ENCODE measurements around the gene PSMA6.
A peak's percentile ranks its signal among the peaks of the same experiment; 100 is the strongest.

PSMA6 gene

GRCh38 chr14:35261774-35262173, 30.4 kb upstream of the PSMA6 start:
- DNase-seq (ENCODE audit: low spot score in 2 of 2) (no peak), ATAC-seq (no peak)
- Mint-ChIP-seq H3K36me3 (peaks cover 9% of the 10 kb centered on the region), H3K9me3 (no peaks in the 10 kb centered on the region), H3K4me3 (no peak overlapping the region), H3K27ac (no peak overlapping the region), H3K4me1 (no peaks in the 10 kb centered on the region)

GRCh38 chr14:35262436-35262835, 29.7 kb upstream of the PSMA6 start:
- Mint-ChIP-seq H3K4me1 (no peaks in the 10 kb centered on the region), H3K36me3 (peaks cover 16% of the 10 kb centered on the region), H3K9me3 (no peaks in the 10 kb centered on the region), H3K27ac (no peak overlapping the region), H3K4me3 (no peak overlapping the region)
- DNase-seq (ENCODE audit: low spot score in 2 of 2) (no peak), ATAC-seq (no peak)

DNA sequence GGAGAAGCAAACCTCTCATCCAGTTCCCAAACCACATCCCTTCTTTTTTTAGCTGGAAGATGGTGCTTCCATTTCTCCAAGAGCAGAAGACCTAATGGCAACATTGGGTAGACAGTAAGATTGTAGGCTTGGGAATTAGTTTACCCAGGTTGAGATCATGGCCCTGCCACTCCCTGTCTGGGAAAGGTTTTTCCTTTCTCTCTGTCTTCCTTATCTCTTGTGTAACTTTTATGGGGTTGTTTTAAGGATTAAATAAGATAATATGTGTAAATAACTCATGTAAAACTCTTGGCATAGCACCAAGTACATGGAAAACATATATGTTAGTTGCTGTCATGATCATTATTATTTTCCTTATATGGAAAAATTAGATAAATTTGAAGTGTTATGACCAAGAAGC, 23.2 kb upstream of the PSMA6 start:
- H3K4me1 Mint-ChIP-seq: no peaks in the 10 kb centered on the region
- ATAC-seq (no peak), DNase-seq (ENCODE audit: low spot score in 2 of 2) (no peak)
- no peaks in the 10 kb centered on the region for H3K9me3 Mint-ChIP-seq
- peak overlapping the region; percentile 34 for H3K27ac Mint-ChIP-seq
- no peak overlapping the region for H3K4me3 Mint-ChIP-seq
- peaks cover 59% of the 10 kb centered on the region for H3K36me3 Mint-ChIP-seq

DNA sequence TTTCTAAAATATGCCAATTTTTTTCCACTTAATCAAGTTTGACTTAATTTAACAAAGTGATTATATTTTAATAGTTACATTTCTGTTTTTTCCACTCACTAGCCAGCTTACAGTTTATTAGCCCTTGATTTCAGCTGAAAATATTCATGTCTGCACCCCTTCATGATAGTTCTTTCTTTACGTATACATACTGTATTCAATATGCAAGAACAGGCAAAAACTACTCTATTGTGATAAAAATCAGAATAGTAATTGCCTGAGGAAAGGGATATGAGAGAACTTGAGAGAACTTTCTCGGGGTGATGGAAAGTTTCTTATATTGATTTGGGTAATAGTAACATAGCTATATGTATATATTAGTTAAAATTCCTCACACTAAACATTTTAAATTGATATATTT, 17.4 kb upstream of the PSMA6 start:
- DNase-seq (ENCODE audit: low spot score in 2 of 2): no peak
- Mint-ChIP-seq H3K9me3 (no peaks in the 10 kb centered on the region), H3K27ac (no peak overlapping the region)

DNA sequence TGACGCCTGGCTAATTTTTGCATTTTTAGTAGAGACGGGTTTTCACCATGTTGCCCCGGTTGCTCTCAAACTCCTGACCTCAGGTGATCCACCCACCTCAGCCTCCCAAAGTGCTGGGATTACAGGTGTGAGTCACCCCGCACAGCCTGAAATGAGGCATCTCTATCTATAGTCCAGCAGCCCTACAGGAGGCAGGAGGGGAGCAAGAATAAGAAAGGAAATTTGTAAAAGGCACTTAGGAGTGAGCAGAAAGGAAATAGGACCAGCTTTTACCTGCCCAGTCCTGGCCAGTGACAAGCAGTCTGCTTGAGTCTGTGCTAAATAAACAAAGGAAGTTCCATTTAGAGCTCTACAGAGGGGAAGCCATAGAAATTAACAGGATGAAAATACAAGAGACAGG, 15.0 kb upstream of the PSMA6 start:
- Mint-ChIP-seq H3K4me1 (no peaks in the 10 kb centered on the region), H3K9me3 (no peaks in the 10 kb centered on the region), H3K36me3 (peaks cover 53% of the 10 kb centered on the region), H3K27ac (no peak overlapping the region), H3K4me3 (no peak overlapping the region)
- no peak for ATAC-seq
- DNase-seq (ENCODE audit: low spot score in 2 of 2): no peak

More for the DNA sequence above, 17.4 kb upstream of the PSMA6 start:
- Mint-ChIP-seq H3K4me3 (no peak overlapping the region), H3K4me1 (no peaks in the 10 kb centered on the region), H3K36me3 (peaks cover 71% of the 10 kb centered on the region)
- no peak for ATAC-seq

DNA sequence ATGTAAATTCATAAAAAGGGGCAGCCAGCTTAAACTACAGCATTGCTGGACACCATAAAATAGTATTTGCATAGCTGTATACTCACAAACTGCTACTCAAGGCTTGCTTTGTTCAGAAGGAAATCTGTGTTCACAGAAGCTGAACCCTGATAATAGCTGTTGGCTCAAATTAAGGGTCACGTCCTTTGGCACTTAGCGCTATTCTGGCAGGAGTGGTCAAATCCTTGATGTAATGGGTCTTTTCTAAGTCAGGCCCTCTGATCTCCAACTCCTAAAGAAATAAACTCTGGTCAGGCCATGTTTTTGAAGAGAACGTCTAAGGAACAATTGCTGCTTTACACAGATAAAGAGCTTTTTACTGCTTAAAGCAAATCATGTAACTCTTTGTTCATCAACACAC, 12.8 kb upstream of the PSMA6 start:
- peaks cover 5% of the 10 kb centered on the region for H3K4me1 Mint-ChIP-seq
- ATAC-seq: no peak

GRCh38 chr14:35281341-35281740, 10.8 kb upstream of the PSMA6 start:
- H3K4me1 Mint-ChIP-seq: peaks cover 25% of the 10 kb centered on the region
- no peaks in the 10 kb centered on the region for H3K9me3 Mint-ChIP-seq
- H3K36me3 Mint-ChIP-seq: peaks cover 20% of the 10 kb centered on the region
- H3K4me3 Mint-ChIP-seq: no peak overlapping the region
- no peak for DNase-seq (ENCODE audit: low spot score in 2 of 2)
- no peak overlapping the region for H3K27ac Mint-ChIP-seq
- ATAC-seq: no peak

More for the DNA sequence above, 12.8 kb upstream of the PSMA6 start:
- no peak overlapping the region for H3K4me3 Mint-ChIP-seq
- H3K27ac Mint-ChIP-seq: no peak overlapping the region
- H3K36me3 Mint-ChIP-seq: peaks cover 38% of the 10 kb centered on the region
- no peaks in the 10 kb centered on the region for H3K9me3 Mint-ChIP-seq
- DNase-seq (ENCODE audit: low spot score in 2 of 2): no peak

DNA sequence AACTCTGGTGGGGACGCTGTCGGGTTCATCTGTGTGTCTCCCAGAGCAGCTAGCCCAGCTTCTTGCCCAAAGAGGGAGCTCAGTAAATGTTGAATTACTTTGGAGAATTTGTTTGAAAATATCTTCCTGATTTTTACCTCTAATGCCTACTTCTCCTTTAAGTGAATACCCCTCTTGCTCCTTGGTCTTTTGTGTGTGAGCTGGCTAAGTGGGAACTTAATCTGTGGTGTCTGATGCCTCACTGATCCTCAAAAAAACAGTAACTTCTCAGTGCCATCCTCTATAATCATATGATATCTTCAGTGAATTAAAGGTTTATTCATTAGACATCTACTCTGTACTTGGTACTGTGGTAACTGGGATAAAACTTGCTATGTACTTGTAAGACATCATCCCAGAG, 7.7 kb upstream of the PSMA6 start:
- ATAC-seq: no peak
- Mint-ChIP-seq H3K9me3 (no peaks in the 10 kb centered on the region), H3K4me1 (peaks cover 44% of the 10 kb centered on the region), H3K4me3 (no peak overlapping the region), H3K27ac (no peak overlapping the region), H3K36me3 (peaks cover 7% of the 10 kb centered on the region)
- no peak for DNase-seq (ENCODE audit: low spot score in 2 of 2)

DNA sequence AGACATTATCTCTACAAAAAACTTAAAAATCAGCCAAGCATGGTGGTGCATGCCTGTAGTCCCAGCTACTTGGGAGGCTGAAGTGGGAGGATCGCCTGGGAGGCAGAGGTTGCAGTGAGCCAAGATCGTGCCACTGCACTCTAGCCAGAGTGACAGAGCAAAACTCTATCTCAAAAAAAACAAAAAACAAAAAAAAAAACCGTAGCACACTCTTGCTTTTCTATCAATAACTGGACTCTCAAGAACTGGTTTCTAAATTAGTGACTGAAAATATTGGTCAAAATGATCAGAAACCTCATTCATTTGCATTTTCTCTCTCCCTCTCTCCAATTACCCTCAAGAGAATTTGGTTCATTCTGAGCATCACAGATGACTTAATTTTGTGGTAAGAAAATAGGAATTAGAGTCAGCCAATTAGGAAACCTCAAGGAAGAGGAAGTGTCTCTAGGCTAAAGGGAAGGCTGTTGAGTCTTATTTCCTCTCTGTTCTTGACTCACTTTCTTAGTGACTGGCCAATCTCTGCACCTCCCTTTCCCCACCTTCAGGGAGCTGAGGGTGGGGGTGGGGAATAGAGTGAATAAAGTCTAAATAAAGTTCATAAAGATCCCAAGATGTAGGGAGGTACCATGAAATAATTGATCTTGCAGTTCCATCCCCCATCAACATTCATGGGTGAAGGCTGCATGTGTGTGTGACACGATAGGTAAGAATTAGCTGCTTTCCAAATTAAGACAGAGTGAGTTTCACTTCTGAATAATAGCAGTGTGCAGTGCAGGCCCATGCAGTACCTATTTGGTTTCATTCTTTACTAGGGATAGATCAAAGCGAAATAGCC, 6.8 kb upstream of the PSMA6 start:
- Mint-ChIP-seq H3K4me1 (peaks cover 50% of the 10 kb centered on the region), H3K27ac (peak overlapping the region; percentile 89), H3K9me3 (no peaks in the 10 kb centered on the region), H3K4me3 (peak overlapping the region; percentile 61), H3K36me3 (no peaks in the 10 kb centered on the region)
- DNase-seq (ENCODE audit: low spot score in 2 of 2): peak in 1 of 2 donors; percentile 69
- peak; percentile 71 for ATAC-seq

DNA sequence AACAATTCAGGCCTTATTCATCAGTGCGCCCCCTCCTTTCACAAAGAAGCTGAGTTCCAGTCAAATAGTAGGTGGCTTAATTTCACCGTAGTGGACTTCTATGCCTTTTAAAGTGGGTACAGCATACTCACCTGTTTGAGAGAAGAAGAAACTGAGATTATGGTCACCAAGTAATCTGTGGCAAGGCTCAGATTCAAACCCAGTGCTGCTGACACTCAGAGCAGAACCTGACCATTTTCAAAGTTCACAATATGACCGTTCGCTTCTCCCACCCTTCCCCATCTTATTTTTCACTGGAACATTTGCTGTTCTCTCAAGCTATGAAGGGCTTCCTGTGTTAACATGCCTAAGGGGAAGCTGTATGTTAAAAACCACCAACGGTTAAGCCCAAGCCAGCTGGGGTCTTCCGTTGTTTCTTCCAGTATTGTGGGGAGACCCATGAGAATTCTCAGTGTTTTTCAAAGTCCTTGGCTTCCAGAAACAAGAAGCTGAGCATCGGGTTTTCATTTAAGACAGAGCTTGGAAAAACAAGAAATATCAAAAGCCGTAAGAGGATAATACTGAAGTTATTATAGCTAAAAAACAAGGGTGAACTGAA, 6.1 kb upstream of the PSMA6 start:
- Mint-ChIP-seq H3K27ac (peak overlapping the region; percentile 89), H3K4me1 (peaks cover 50% of the 10 kb centered on the region), H3K9me3 (no peaks in the 10 kb centered on the region), H3K36me3 (no peaks in the 10 kb centered on the region), H3K4me3 (peak overlapping the region; percentile 61)
- DNase-seq (ENCODE audit: low spot score in 2 of 2) (no peak), ATAC-seq (peak; percentile 53)

DNA sequence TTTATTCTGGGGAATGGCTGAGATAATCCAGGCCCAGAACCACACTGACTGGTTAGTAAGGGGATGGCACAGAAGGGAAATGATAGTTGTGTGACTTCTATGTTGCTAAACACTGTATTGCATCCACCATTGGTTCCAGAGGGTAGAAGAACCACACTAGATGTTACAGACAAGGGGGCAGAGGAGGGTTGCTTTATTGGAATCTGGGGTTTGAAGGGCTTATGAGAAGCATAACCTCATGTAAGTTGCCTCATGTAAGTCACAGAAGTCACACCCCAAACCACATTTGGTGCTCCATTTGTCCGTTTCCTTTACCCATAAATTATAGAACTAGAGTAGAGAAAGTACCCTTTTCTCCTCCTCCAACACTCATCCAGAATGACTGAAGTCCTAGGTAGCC, 5.5 kb upstream of the PSMA6 start:
- Mint-ChIP-seq H3K36me3 (no peaks in the 10 kb centered on the region), H3K4me3 (peak overlapping the region; percentile 61), H3K4me1 (peaks cover 50% of the 10 kb centered on the region), H3K27ac (peak overlapping the region; percentile 89), H3K9me3 (no peaks in the 10 kb centered on the region)
- ATAC-seq (peak; percentile 24), DNase-seq (ENCODE audit: low spot score in 2 of 2) (peak in 1 of 2 donors; percentile 57)

- peak overlapping the region; percentile 89 for H3K27ac Mint-ChIP-seq
- H3K4me3 Mint-ChIP-seq: peak overlapping the region; percentile 61
- no peaks in the 10 kb centered on the region for H3K9me3 Mint-ChIP-seq
- H3K36me3 Mint-ChIP-seq: peaks cover 8% of the 10 kb centered on the region
- peak; percentile 65 for ATAC-seq
- peak; percentile 19 to 70 for DNase-seq (ENCODE audit: low spot score in 2 of 2)
- H3K4me1 Mint-ChIP-seq: peaks cover 50% of the 10 kb centered on the region
Measured at GRCh38 chr14:35287431-35288013, 4.7 kb upstream of the PSMA6 start.

GRCh38 chr14:35289623-35290022, 2.6 kb upstream of the PSMA6 start:
- H3K27ac Mint-ChIP-seq: peak overlapping the region; percentile 29
- H3K4me1 Mint-ChIP-seq: peaks cover 42% of the 10 kb centered on the region
- DNase-seq (ENCODE audit: low spot score in 2 of 2) (no peak), ATAC-seq (no peak)
- H3K9me3 Mint-ChIP-seq: no peaks in the 10 kb centered on the region
- H3K4me3 Mint-ChIP-seq: peak overlapping the region; percentile 98
- H3K36me3 Mint-ChIP-seq: peaks cover 29% of the 10 kb centered on the region

DNA sequence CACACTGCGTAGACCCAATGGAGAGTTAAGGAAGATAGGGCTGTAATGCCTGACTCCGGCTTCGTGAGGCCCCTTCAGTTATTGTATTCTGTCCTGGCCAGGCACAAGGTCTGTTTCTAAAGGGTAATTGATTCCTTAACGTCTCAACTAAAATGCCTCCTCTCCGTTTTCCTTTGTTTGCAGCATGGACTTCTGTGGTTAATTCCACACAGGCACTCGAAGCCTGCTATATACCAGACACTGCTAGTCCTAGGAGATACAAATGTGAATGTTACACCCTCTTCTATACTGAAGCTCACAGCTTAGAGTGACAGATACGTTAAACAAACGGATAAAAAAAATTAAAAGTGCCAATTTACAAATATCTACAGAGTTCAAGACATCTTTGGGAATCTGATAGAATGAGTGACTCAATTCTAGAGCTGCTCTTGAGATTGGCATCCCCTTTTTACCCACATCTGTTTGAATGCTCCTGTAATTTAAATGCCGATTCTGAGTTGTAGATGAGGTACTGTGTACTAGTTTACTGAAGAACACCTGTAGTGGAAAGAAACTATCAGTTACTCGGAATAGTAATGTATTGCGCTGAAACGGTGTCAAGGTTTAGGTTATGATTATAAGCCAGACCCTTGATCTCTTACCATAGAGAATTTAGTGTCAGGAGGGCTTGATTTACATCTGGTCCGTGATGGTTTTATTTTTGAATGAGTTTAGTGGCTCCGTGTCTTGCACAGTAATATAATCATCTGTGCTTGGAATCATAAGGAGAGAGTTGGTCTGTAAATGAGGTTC, 784 bp downstream of the PSMA6 start:
- H3K4me3 Mint-ChIP-seq: peak overlapping the region; percentile 98
- no peaks in the 10 kb centered on the region for H3K9me3 Mint-ChIP-seq
- H3K27ac Mint-ChIP-seq: peak overlapping the region; percentile 96
- peaks cover 59% of the 10 kb centered on the region for H3K36me3 Mint-ChIP-seq
- ATAC-seq (peak; percentile 11), DNase-seq (ENCODE audit: low spot score in 2 of 2) (no peak)
- H3K4me1 Mint-ChIP-seq: peaks cover 31% of the 10 kb centered on the region

- DNase-seq (ENCODE audit: low spot score in 2 of 2) (no peak), ATAC-seq (no peak)
- H3K4me3 Mint-ChIP-seq: peak overlapping the region; percentile 98
- peaks cover 70% of the 10 kb centered on the region for H3K36me3 Mint-ChIP-seq
- H3K4me1 Mint-ChIP-seq: peaks cover 37% of the 10 kb centered on the region
- H3K27ac Mint-ChIP-seq: peak overlapping the region; percentile 76
- no peaks in the 10 kb centered on the region for H3K9me3 Mint-ChIP-seq
Measured at GRCh38 chr14:35295845-35296161, 3.6 kb downstream of the PSMA6 start.

All from stimulated activated effector memory CD8-positive, alpha-beta T cell treated with anti-CD3 and anti-CD28 coated beads, Interleukin-12 subunit alpha, Interleukin-12 subunit beta, amount 100 ng/mL, for 72 hours (primary cell).